Forelimb muscle (tissue), 1 donor: ENCODE data around the gene RAB44. TPM values are rescaled to one million over a fixed set of nuclear protein-coding genes. Genes with fewer than 3 reads are reported as not detected.
"Not testable (repeated sequence)": the region's sequence is repeated elsewhere in the genome, so short reads cannot be mapped to it uniquely, and the experiment has no call there.

ENCODE experiments used
- DNase-seq: peaks from one replicate; pipeline ENCODE4 v3.0.0-alpha.2; 2013; ENCODE audit warnings: low read depth
- polyA plus RNA-seq: library from polyadenylated mRNA; unstranded; fragments of 120-200 nt; gene quantifications from one replicate; pipeline ENCODE4 v1.2.1, GENCODE V29; 2013; ENCODE audit not compliant: insufficient read length

Gene RAB44
- polyA plus RNA-seq, 1 donor = 0.05 TPM

- DNase-seq = no peak
Observed at GRCh38 chr6:36713846-36714245, 16.2 kb downstream of the RAB44 start.

GRCh38 chr6:36714511-36714910 is 16.9 kb downstream of the RAB44 start:
- no peak for DNase-seq

GRCh38 chr6:36715469-36715868 is 17.8 kb downstream of the RAB44 start:
- DNase-seq = no peak

DNA sequence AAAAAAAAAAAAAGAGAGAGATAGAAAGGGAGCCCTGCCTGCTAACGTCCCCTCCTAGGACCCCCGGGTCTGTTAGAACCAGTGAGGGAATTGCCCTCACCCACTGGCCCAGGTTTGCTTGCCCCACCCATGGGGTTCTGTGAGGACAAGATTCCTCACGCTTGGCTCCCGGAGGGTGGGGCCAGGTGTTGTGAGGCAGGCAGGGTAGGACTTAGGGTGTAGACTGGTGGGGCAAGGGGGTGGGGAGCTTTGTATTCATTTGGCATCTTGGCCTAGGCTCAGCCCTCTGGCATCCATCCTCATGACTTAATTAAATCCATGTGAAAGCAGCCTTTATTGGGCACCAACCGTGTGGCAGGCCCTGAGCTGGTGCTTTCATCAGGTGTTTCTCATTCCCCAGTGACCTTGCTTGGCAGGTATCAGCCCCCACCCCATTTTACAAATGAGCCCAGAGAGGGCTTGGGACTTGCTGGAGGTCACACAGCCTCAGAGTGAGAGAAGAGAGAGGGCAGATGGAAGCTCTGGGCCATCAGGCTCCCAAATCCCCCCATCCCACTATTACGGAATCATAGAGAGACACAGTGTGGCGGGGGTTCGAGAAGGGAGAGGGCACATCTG is 19.0 kb downstream of the RAB44 start:
- no peak for DNase-seq

DNA sequence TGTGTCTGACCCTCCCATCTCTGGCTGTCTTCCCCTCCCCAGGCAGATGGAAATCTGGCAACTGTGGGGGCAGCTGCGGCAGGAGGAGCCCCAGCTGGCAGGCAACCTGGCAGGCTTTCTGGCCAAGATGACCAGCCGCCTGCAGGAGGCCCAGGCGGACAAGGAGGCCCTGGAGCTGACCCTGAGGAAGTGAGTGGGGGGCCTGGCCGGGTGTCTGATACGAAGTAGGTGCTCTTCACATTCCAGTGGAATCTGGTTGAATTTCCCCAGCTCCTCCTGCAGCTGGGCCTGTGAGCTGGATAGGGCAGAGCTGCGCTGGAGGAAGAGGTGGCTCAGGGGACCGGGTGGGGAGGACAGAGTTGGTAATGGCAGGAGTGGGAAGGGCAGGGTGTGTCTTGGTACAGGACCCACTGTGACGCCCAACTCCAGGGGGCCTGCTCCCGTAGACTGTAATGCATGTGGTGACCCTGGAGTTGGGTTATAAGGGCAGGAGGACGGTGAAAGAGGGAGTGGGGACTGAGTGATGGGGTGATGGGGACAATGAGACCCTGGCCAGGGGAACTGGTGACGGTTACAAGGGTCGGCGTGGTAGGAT is 19.7 kb downstream of the RAB44 start:
- DNase-seq = no peak

GRCh38 chr6:36717871-36718540 is 20.4 kb downstream of the RAB44 start:
- no peak for DNase-seq

- DNase-seq = no peak
Observed at GRCh38 chr6:36718560-36718959, 20.9 kb downstream of the RAB44 start.

DNA sequence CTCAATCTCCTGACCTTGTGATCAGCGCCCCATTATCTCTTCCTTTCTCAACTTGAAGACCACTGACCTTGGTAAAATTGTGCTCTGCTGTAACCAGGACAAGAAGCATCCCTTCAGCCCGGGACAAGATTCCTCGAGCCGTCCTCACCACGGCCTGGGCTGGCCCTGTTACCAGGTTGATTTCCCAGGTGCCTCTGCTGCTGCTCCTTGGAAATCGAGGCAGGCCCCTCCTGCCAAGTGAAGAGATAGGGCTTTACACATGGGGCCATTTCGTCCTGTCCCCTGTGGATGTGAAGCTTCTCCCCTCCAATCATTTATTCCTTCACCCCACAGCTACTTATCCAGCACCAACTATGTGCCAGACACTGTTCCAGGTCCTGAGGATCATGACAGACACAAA is 21.5 kb downstream of the RAB44 start:
- DNase-seq = no peak

GRCh38 chr6:36720251-36721141 is 22.9 kb downstream of the RAB44 start:
- no peak for DNase-seq

- DNase-seq = no peak
Observed at GRCh38 chr6:36721369-36722140, 23.9 kb downstream of the RAB44 start.

DNA sequence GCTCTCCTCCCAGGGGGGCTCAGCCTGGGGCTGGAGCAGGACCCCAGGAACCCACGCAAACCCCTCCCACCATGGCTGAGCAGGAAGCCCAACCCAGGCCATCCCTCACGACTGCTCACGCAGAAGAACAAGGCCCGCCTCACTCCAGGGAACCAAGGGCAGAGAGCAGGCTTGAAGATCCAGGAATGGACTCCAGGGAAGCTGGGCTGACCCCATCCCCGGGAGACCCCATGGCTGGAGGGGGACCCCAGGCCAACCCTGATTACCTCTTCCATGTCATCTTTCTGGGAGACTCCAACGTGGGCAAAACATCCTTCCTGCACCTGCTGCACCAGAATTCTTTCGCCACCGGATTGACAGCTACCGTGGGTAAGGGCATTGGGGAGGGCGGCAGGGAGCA is 24.7 kb downstream of the RAB44 start:
- DNase-seq = no peak

- no peak for DNase-seq
Observed at GRCh38 chr6:36722879-36723278, 25.3 kb downstream of the RAB44 start.

GRCh38 chr6:36723992-36724391 is 26.4 kb downstream of the RAB44 start:
- DNase-seq = not testable (repeated sequence)

DNA sequence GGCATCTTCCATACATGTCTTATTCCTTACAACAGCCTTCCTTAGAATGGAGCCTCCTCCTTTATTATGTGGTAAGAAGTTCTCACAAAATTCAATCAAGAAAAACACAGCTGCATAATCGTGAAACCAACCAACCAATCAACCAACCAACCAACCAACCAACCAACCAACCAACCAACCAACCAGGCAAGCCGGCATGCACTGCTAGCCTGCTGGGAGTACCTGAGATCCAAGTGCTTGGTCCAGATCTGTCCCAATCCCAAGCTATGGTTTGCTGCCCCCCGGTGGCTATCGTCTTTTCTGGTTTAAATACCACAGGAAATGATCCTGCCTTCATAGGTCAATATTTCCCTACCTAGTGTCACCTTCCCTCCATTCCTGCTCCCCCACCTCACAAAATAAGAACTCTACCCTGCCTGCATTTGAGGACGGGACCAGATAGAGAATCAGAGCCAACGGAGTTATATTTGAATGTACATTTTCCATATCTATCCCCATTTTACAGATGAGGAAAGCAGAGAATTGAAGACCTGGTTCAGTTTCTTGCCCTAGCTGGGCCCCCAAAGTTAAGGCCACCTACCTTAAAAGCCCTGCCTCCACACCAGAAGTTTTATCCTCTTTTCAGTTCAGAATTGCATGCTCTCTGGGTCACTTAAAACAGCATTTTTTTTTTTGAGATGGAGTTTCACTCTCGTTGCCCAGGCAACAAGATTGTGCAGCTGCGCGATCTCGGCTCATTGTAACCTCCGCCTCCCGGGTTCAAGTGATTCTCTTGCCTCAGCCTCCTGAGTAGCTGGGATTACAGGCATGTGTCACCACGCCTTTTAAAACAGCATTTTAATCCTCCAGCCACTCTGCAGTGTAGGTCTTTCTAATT is 27.1 kb downstream of the RAB44 start:
- DNase-seq = no peak

- DNase-seq = no peak
Observed at GRCh38 chr6:36725581-36725980, 28.0 kb downstream of the RAB44 start.

DNA sequence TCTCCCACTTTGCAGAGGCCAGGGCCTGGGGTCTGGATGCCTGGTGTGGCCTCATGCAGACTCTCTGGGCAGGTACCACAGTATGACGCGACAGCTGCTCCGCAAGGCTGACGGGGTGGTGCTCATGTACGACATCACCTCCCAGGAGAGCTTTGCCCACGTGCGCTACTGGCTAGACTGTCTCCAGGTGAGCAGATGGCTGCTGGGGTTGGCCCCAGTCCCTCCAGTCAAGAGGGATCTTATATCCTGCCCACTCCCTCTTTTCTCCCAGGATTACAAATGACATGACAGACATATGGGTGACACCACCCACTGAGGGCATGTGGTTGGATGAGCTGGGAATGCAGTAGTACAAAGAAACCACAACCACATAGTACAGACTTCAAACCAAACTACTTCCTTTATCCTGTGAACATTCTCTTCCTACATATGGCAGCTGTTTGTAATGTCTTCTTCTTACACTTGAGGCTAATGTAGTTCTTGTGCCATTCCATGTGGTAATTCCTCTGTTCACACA is 29.9 kb downstream of the RAB44 start:
- no peak for DNase-seq

DNA sequence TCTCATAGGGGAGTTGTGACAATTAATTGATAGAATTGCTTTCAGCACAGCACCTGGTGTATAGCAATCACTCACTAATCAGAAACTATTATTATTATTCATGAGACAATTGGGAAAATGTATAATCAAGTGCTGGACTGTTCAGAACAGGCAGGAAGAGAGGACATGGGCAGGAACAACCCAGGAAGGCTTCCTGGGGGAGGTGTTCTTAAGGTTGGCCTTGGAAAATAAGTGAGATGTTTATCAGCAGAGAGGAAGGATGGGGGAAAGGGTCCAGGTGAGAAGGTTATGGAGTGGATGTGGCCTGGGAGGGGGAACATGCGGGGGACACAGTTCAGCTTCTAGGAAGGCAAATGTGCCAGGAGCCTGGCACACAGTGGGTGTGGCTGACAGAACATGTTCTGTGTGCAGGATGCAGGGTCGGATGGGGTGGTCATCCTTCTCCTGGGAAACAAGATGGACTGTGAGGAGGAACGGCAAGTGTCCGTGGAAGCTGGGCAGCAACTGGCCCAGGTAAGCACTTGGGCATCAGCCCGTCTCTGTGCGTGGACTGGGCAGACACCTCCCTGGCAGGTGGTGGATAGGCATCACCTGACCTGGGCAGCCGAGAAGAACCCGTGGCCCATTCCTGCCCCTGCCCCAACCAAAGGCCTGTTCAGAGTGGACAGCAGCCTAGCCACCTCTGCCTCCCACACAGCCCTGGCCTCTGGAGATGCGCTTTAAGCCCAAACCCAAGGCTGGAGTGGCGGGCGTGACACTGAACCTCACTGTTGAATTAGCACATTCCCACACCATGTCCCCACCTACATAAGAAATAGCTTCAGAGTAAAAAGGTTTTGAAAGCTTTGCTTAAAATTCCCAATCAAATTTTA is 30.9 kb downstream of the RAB44 start:
- no peak for DNase-seq

- DNase-seq = no peak
Observed at GRCh38 chr6:36729161-36729524, 31.5 kb downstream of the RAB44 start.
